ENCODE measurements around the gene PAK6. TPM values are rescaled to one million over a fixed set of nuclear protein-coding genes. Genes with fewer than 3 reads are reported as not detected.

The PAK6 gene
- total and polyA plus RNA-seq, 4 donors, result 0.05 to 0.17 (median 0.10) TPM

DNA sequence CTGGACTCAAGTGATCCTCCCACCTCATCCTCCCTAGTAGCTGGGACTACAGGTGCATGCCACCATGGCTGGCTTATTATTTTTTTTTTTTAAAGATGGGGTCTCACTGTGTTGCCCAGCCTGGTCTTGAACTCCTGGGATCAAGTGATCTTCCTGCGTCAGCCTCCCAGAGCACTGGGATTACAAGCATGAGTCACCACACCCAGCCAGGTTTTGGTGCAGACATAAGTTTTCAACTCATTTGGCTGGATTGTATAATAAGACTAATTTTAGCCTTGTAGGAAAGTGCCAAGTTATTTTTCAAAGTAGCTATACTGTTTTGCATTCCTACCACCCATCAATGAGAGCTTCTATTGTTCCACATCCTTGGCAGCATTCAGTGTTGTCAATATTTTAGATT, 45.9 kb upstream of the PAK6 start:
- Histone ChIP-seq H3K9ac (ENCODE audit: low read depth in 1 of 2, low read length in 2 of 2) (no peak overlapping the region), H3K27ac (ENCODE audit: low read depth in 1 of 2, low read length in 2 of 2) (no peak overlapping the region), H3K36me3 (ENCODE audit: control insufficient read depth in 4 of 4, insufficient read depth in 3 of 4, low read depth in 1 of 4, low read length in 3 of 4) (no peaks in the 10 kb centered on the region), H3K4me1 (ENCODE audit: control insufficient read depth in 4 of 4, insufficient read depth in 4 of 4, low read length in 3 of 4) (no peaks in the 10 kb centered on the region), H3K4me3 (ENCODE audit: low read depth in 1 of 3, low read length in 3 of 3) (no peak overlapping the region), H3K27me3 (ENCODE audit: control insufficient read depth in 4 of 4, insufficient read depth in 4 of 4, low read length in 3 of 4) (no peaks in the 10 kb centered on the region), H3K9me3 (ENCODE audit: control insufficient read depth in 4 of 4, low read length in 3 of 4) (no peaks in the 10 kb centered on the region)
- no peak for TF ChIP-seq GABPA (IDR thresholded peaks at IDR 0.05 in 1 of 2, conservative IDR thresholded peaks at IDR 0.05 in 1 of 2)
- TF ChIP-seq, protein P1, sequence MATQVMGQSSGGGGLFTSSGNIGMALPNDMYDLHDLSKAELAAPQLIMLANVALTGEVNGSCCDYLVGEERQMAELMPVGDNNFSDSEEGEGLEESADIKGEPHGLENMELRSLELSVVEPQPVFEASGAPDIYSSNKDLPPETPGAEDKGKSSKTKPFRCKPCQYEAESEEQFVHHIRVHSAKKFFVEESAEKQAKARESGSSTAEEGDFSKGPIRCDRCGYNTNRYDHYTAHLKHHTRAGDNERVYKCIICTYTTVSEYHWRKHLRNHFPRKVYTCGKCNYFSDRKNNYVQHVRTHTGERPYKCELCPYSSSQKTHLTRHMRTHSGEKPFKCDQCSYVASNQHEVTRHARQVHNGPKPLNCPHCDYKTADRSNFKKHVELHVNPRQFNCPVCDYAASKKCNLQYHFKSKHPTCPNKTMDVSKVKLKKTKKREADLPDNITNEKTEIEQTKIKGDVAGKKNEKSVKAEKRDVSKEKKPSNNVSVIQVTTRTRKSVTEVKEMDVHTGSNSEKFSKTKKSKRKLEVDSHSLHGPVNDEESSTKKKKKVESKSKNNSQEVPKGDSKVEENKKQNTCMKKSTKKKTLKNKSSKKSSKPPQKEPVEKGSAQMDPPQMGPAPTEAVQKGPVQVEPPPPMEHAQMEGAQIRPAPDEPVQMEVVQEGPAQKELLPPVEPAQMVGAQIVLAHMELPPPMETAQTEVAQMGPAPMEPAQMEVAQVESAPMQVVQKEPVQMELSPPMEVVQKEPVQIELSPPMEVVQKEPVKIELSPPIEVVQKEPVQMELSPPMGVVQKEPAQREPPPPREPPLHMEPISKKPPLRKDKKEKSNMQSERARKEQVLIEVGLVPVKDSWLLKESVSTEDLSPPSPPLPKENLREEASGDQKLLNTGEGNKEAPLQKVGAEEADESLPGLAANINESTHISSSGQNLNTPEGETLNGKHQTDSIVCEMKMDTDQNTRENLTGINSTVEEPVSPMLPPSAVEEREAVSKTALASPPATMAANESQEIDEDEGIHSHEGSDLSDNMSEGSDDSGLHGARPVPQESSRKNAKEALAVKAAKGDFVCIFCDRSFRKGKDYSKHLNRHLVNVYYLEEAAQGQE (IDR thresholded peaks at IDR 0.05), result no peak
- TF ChIP-seq RAD21 (IDR thresholded peaks at IDR 0.05), result no peak
- no peak for TF ChIP-seq YY1 (IDR thresholded peaks at IDR 0.05)
- TF ChIP-seq HNF4G (IDR thresholded peaks at IDR 0.05), result no peak
- no peak for TF ChIP-seq FOXA2 (IDR thresholded peaks at IDR 0.05)
- no peak for TF ChIP-seq EGR1 (IDR thresholded peaks at IDR 0.05; ENCODE audit: low read depth in 2 of 2)
- TF ChIP-seq HNF4A (conservative IDR thresholded peaks at IDR 0.05), result no peak
- TF ChIP-seq, protein P2, sequence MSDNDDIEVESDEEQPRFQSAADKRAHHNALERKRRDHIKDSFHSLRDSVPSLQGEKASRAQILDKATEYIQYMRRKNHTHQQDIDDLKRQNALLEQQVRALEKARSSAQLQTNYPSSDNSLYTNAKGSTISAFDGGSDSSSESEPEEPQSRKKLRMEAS (IDR thresholded peaks at IDR 0.05), result no peak
- TF ChIP-seq FOXA1 (IDR thresholded peaks at IDR 0.05), result no peak
- TF ChIP-seq, protein P3, sequence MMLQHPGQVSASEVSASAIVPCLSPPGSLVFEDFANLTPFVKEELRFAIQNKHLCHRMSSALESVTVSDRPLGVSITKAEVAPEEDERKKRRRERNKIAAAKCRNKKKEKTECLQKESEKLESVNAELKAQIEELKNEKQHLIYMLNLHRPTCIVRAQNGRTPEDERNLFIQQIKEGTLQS (IDR thresholded peaks at IDR 0.05), result no peak
- TF ChIP-seq, protein P4, sequence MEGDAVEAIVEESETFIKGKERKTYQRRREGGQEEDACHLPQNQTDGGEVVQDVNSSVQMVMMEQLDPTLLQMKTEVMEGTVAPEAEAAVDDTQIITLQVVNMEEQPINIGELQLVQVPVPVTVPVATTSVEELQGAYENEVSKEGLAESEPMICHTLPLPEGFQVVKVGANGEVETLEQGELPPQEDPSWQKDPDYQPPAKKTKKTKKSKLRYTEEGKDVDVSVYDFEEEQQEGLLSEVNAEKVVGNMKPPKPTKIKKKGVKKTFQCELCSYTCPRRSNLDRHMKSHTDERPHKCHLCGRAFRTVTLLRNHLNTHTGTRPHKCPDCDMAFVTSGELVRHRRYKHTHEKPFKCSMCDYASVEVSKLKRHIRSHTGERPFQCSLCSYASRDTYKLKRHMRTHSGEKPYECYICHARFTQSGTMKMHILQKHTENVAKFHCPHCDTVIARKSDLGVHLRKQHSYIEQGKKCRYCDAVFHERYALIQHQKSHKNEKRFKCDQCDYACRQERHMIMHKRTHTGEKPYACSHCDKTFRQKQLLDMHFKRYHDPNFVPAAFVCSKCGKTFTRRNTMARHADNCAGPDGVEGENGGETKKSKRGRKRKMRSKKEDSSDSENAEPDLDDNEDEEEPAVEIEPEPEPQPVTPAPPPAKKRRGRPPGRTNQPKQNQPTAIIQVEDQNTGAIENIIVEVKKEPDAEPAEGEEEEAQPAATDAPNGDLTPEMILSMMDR (IDR thresholded peaks at IDR 0.05; ENCODE audit: low read depth, low read length, missing input control), result no peak
- TF ChIP-seq SP1 (IDR thresholded peaks at IDR 0.05), result no peak
- no peak for TF ChIP-seq TAF1 (conservative IDR thresholded peaks at IDR 0.05)
- no peak for TF ChIP-seq NR2F2 (IDR thresholded peaks at IDR 0.05)
- TF ChIP-seq JUND (IDR thresholded peaks at IDR 0.05), result no peak
- TF ChIP-seq, protein P5, sequence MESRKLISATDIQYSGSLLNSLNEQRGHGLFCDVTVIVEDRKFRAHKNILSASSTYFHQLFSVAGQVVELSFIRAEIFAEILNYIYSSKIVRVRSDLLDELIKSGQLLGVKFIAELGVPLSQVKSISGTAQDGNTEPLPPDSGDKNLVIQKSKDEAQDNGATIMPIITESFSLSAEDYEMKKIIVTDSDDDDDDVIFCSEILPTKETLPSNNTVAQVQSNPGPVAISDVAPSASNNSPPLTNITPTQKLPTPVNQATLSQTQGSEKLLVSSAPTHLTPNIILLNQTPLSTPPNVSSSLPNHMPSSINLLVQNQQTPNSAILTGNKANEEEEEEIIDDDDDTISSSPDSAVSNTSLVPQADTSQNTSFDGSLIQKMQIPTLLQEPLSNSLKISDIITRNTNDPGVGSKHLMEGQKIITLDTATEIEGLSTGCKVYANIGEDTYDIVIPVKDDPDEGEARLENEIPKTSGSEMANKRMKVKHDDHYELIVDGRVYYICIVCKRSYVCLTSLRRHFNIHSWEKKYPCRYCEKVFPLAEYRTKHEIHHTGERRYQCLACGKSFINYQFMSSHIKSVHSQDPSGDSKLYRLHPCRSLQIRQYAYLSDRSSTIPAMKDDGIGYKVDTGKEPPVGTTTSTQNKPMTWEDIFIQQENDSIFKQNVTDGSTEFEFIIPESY (IDR thresholded peaks at IDR 0.05), result no peak
- no peak for TF ChIP-seq RXRA (IDR thresholded peaks at IDR 0.05)
- DNase-seq (ENCODE audit: low spot score), result no peak
- 98% methylated on average over 1 of the region's 1 CpG for WGBS

Data from liver (tissue), 9 donors.